OCI-LY3 (cell line): ENCODE results near the gene HELZ.

Experiments
- CTCF ChIP-seq: fragments of 200-600, 300-600 bp; sonication (generic); IDR thresholded peaks from 2 replicates; pipeline ENCODE4 v1.5.1; 2014; ENCODE audit warnings: antibody characterized with exemption, low read length, low read depth
- EZH2phosphoT487 ChIP-seq: fragments of 200-600 bp; shearing (Covaris generic); IDR thresholded peaks from 2 replicates; pipeline ENCODE4 v1.6.1; 2018; ENCODE audit warnings: antibody characterized with exemption, mixed run types, low read depth

- TF ChIP-seq CTCF (no peak), EZH2phosphoT487 (no peak)
Observed at GRCh38 chr17:67138392-67138791, 106.6 kb downstream of the HELZ start.
